ENCODE measurements around the gene CD247.

GRCh38 chr1:167501515-167502191 lies 16.7 kb downstream of the CD247 start:
- TF ChIP-seq POLR2A (IDR thresholded peaks at IDR 0.05; ENCODE audit: low read length) (no peak), GATA1 (IDR thresholded peaks at IDR 0.05; ENCODE audit: low read depth, low read length) (no peak)

Measured in erythroblast (primary cell).